GM12878 (cell line): ENCODE data around the gene OLFM1.

Experiments used
- BHLHE40 ChIP-seq, 2 experiments: fragments of 450-650 bp in 1 of 2; IDR thresholded peaks; 2 replicates each; pipeline ENCODE4 v1.6.1; 2011 to 2017; ENCODE audit warnings: low read depth in 2 of 2, borderline replicate concordance in 1 of 2, improper control_type of control experiment in 1 of 2, low read length in 1 of 2, mild to moderate bottlenecking in 1 of 2
- CEBPB ChIP-seq, 2 experiments: fragments of 150-350 bp in 1 of 2; IDR thresholded peaks; 2 replicates each; pipeline ENCODE4 v1.6.1; 2012 to 2014; ENCODE audit warnings: low read depth in 2 of 2, low read length in 2 of 2, borderline replicate concordance in 1 of 2, inconsistent platforms in 1 of 2
- EP300 ChIP-seq, 2 experiments: fragments of 150-350 bp in 1 of 2; IDR thresholded peaks; 2 replicates each; pipeline ENCODE4 v1.6.1; 2011 to 2012; ENCODE audit warnings: low read depth in 2 of 2, low read length in 2 of 2, borderline replicate concordance in 1 of 2, improper control_type of control experiment in 1 of 2, inconsistent platforms in 1 of 2; ENCODE audit not compliant: control insufficient read depth in 1 of 2
- ESRRA ChIP-seq: IDR thresholded peaks from 2 replicates; pipeline ENCODE4 v1.6.1; 2012; ENCODE audit warnings: mild to moderate bottlenecking, low read length, improper control_type of control experiment
- EZH2 ChIP-seq: IDR thresholded peaks from 2 replicates; pipeline ENCODE4 v1.6.1; 2012; ENCODE audit warnings: low read depth, mild to moderate bottlenecking, control low read depth, inconsistent platforms, low read length, borderline replicate concordance; ENCODE audit not compliant: control insufficient read depth
- FOS ChIP-seq: IDR thresholded peaks from 3 replicates; pipeline ENCODE4 v1.6.1; 2011; ENCODE audit warnings: borderline replicate concordance; ENCODE audit not compliant: insufficient read length; ENCODE audit errors: extremely low read depth
- MTA2 ChIP-seq: fragments of 450-650 bp; IDR thresholded peaks from 2 replicates; pipeline ENCODE4 v1.6.1; 2016; ENCODE audit warnings: low read depth, mild to moderate bottlenecking, moderate library complexity
- YY1 ChIP-seq: IDR thresholded peaks from 2 replicates; pipeline ENCODE4 v1.6.1; 2011; ENCODE audit warnings: low read depth, mild to moderate bottlenecking, low read length
- ZZZ3 ChIP-seq: IDR thresholded peaks from 2 replicates; pipeline ENCODE4 v1.6.1; 2011; ENCODE audit warnings: low read depth; ENCODE audit not compliant: control insufficient read depth, insufficient read length

DNA sequence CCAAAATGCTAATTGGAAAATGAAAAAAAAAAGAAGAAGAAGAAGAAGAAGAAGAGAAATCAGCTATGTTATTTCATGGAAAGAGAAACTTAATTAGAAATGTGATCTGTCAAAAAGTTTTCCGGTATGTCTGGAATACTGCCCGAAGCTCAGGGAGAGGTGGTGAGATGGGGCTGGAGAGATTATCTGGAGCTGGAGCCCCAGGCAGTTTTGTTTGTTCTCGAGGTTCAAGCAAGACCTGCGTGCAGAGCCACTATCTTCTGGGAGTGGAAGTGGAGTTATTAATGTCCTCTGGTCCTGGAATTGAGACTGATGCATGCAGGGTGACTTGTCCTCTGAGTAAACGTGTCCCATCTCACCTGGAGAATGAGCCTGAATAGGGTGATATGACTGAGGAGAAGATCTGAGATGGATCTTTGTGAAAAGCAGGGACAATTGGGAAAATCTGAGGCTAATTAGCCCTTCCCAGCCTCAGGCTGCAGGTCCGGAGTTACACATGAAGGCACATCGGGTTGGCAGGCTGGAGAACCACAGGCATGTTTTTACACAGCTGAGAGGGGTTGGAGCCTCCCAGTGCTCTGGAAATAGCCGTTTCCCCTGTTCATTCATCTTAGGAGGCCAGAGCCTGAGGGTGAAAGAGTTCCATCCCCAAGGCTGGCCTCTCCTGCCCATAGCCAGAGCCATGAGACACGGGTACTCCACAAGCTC, 70.5 kb downstream of the OLFM1 start:
- TF ChIP-seq BHLHE40 (IDR thresholded peaks at IDR 0.05; ENCODE audit: borderline replicate concordance in 1 of 2, low read depth in 2 of 2, low read length in 1 of 2) (no peak), EZH2 (no peak), ESRRA (no peak), CEBPB (IDR thresholded peaks at IDR 0.05; ENCODE audit: borderline replicate concordance in 1 of 2, low read depth in 2 of 2, low read length in 2 of 2) (no peak), YY1 (no peak), MTA2 (no peak), ZZZ3 (no peak), FOS (no peak), EP300 (IDR thresholded peaks at IDR 0.05; ENCODE audit: borderline replicate concordance in 1 of 2, control insufficient read depth in 1 of 2, low read depth in 2 of 2, low read length in 2 of 2) (no peak)
